SH-SY5Y (cell line): ENCODE measurements around the gene MMP7.

Source experiments
- GATA2 ChIP-seq: IDR thresholded peaks from 2 replicates; pipeline ENCODE4 v1.6.1; 2011; ENCODE audit warnings: mild to moderate bottlenecking, low read depth, low read length
- GATA3 ChIP-seq: IDR thresholded peaks from 2 replicates; pipeline ENCODE4 v1.6.1; 2011; ENCODE audit warnings: low read depth, mild to moderate bottlenecking, low read length, moderate library complexity

DNA sequence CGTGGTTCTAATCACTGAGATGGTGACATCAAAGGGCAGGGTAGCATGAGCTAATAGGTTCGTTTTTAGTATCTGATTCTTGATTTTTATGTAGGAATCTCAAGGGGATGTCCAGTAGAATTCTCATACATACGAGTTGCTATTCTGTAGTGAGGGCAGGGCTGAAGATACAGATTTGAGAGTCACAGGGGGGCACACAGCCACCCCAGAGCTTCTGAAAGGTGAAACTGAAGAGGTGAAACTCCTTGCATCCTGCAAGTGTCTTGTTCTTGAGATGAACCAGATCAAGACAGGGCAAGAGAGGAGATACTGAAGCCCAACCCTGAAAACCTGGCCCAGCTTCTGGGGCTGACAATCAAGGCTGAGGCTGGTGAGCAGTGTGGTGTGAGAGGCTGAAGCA is 42.3 kb downstream of the MMP7 start:
- TF ChIP-seq GATA2, result no peak
- no peak for TF ChIP-seq GATA3
